A549 treated with dexamethasone at 1 μM for 4 hours (cell line): ENCODE measurements around the gene LARGE1. TPM values are rescaled to one million over a fixed set of nuclear protein-coding genes. Genes with fewer than 3 reads are reported as not detected.

ENCODE experiments used
- total RNA-seq: library from RNA; stranded (reverse); fragments of 200-300 nt; extraction: Qiagen RNA extraction; gene quantifications from 5 replicates; pipeline ENCODE4 v1.2.3, GENCODE V29; 2022

Gene LARGE1
- total RNA-seq = 3.6 to 5.0 TPM (median 4.3 TPM) in 5 replicates

DNA sequence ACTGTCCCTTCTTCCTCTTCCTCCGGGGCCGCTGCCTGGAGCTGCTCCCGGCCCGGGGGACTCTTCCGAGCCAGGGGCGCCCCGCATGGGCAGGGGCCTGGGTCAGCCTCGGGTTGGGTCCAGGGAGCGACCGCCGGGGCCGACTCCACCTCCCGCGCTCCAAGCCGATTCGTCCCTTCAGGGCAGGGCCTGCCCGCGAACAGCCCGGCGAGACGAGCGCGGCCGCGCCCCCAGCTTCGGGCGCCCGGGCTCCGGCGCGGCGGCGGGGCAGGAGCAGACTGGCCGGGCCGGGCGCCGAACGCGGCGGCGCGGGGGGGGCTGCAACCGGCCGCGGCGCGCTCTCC is at the start of gene LARGE1:
LARGE1 (minus strand) TSS at position 280 of the 344 bp plus-strand sequence.

